ENCODE measurements around the gene IGF1R.
A peak's percentile ranks its signal among the peaks of the same experiment; 100 is the strongest.

Gene IGF1R

GRCh38 chr15:98754657-98755022, 106.3 kb downstream of the IGF1R start:
- H3K9me3 ChIP-seq (ENCODE audit: control insufficient read depth in 5 of 5, low read length in 5 of 5) = no peaks in the 10 kb centered on the region
- H3K36me3 ChIP-seq (ENCODE audit: control insufficient read depth in 5 of 5, insufficient read depth in 5 of 5, low read length in 5 of 5) = no peaks in the 10 kb centered on the region
- H3K9ac ChIP-seq (ENCODE audit: low read length in 5 of 5) = peak overlapping the region in 1 of 5 donors; percentile 62
- H3K27ac ChIP-seq (ENCODE audit: low read depth, low read length) = no peak overlapping the region
- H3K27me3 ChIP-seq (ENCODE audit: control insufficient read depth in 5 of 5, insufficient read depth in 4 of 5, low read length in 5 of 5) = no peaks in the 10 kb centered on the region
- H3K4me3 ChIP-seq (ENCODE audit: low read depth in 1 of 5, low read length in 5 of 5) = peak overlapping the region in 3 of 5 donors; percentile 1 to 46 (median 45)
- peaks cover 0 to 10% (median 0%) of the 10 kb centered on the region in 5 donors for H3K4me1 ChIP-seq (ENCODE audit: control insufficient read depth in 5 of 5, insufficient read depth in 5 of 5, low read length in 5 of 5)

GRCh38 chr15:98755138-98755537, 106.8 kb downstream of the IGF1R start:
- no peak overlapping the region for H3K27ac ChIP-seq (ENCODE audit: low read depth, low read length)
- no peak overlapping the region for H3K9ac ChIP-seq (ENCODE audit: low read length in 5 of 5)
- no peak overlapping the region for H3K4me3 ChIP-seq (ENCODE audit: low read depth in 1 of 5, low read length in 5 of 5)
- no peaks in the 10 kb centered on the region for H3K36me3 ChIP-seq (ENCODE audit: control insufficient read depth in 5 of 5, insufficient read depth in 5 of 5, low read length in 5 of 5)
- no peaks in the 10 kb centered on the region for H3K27me3 ChIP-seq (ENCODE audit: control insufficient read depth in 5 of 5, insufficient read depth in 4 of 5, low read length in 5 of 5)
- peaks cover 0 to 10% (median 0%) of the 10 kb centered on the region in 5 donors for H3K4me1 ChIP-seq (ENCODE audit: control insufficient read depth in 5 of 5, insufficient read depth in 5 of 5, low read length in 5 of 5)
- no peaks in the 10 kb centered on the region for H3K9me3 ChIP-seq (ENCODE audit: control insufficient read depth in 5 of 5, low read length in 5 of 5)

DNA sequence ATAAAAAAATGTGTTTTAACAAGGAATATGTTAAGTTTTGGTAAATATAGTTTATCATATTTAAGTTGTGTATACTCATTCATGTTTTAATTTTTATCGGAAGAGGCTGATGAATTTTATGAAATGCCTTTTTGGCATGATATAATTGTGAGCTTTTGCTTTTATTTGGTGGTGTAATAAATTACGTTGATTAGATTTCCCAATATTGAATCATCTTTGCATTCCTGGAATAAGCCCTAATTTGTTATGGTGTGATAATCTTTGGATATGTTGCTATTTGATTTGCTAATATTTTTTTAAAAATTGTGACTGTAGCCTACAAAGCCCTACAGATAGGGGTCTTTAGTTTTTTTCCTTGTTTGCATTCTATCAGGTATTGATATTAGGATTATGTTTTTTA, 107.4 kb downstream of the IGF1R start:
- no peaks in the 10 kb centered on the region for H3K36me3 ChIP-seq (ENCODE audit: control insufficient read depth in 5 of 5, insufficient read depth in 5 of 5, low read length in 5 of 5)
- no peak overlapping the region for H3K27ac ChIP-seq (ENCODE audit: low read depth, low read length)
- no peaks in the 10 kb centered on the region for H3K9me3 ChIP-seq (ENCODE audit: control insufficient read depth in 5 of 5, low read length in 5 of 5)
- no peak overlapping the region for H3K4me3 ChIP-seq (ENCODE audit: low read depth in 1 of 5, low read length in 5 of 5)
- H3K27me3 ChIP-seq (ENCODE audit: control insufficient read depth in 5 of 5, insufficient read depth in 4 of 5, low read length in 5 of 5) = no peaks in the 10 kb centered on the region
- H3K4me1 ChIP-seq (ENCODE audit: control insufficient read depth in 5 of 5, insufficient read depth in 5 of 5, low read length in 5 of 5) = peaks cover 0 to 10% (median 0%) of the 10 kb centered on the region in 5 donors
- no peak overlapping the region for H3K9ac ChIP-seq (ENCODE audit: low read length in 5 of 5)

DNA sequence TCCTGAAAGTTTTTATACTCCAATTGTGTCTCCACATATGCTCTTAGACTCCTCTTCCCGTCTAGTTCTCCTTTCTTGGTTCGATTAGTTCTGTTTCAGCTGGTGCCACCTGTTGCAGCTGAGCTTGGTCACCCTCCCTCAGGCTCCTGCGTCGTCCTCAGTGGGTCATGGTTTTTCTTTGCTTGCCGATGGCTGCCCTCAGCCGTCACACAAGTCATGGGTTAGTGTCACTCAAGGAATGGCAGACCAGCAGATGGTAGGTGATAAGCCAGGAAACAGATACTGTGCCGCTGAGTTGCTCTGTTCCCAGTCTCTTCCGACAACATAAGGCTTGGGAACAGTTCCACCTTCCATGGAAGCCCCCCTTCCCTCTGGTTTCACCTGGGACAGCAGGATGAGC, 109.9 kb downstream of the IGF1R start:
- H3K36me3 ChIP-seq (ENCODE audit: control insufficient read depth in 5 of 5, insufficient read depth in 5 of 5, low read length in 5 of 5) = no peaks in the 10 kb centered on the region
- no peak overlapping the region for H3K27ac ChIP-seq (ENCODE audit: low read depth, low read length)
- H3K9me3 ChIP-seq (ENCODE audit: control insufficient read depth in 5 of 5, low read length in 5 of 5) = no peaks in the 10 kb centered on the region
- H3K4me3 ChIP-seq (ENCODE audit: low read depth in 1 of 5, low read length in 5 of 5) = no peak overlapping the region
- H3K27me3 ChIP-seq (ENCODE audit: control insufficient read depth in 5 of 5, insufficient read depth in 4 of 5, low read length in 5 of 5) = no peaks in the 10 kb centered on the region
- H3K4me1 ChIP-seq (ENCODE audit: control insufficient read depth in 5 of 5, insufficient read depth in 5 of 5, low read length in 5 of 5) = peaks cover 0 to 10% (median 0%) of the 10 kb centered on the region in 5 donors
- H3K9ac ChIP-seq (ENCODE audit: low read length in 5 of 5) = no peak overlapping the region

DNA sequence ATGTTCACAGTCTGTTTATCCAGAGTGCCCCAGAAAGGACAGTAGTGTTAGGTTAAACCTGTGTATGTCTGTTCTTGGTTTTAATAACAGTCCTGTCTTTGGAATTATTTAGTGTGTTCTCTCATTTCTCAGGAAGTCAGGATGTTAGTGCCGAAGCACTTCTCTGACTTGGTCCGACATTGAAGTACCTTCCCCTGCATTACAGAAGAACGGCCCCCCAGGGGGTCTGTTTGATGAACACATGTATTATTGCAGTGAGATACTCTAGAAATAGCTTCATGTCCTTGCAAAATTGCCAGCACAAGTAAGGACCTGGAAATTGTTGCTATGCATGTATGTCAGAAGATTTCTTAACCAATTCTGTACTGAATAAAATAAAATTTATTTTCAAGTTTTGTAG, 110.9 kb downstream of the IGF1R start:
- H3K27ac ChIP-seq (ENCODE audit: low read depth, low read length) = no peak overlapping the region
- no peak overlapping the region for H3K4me3 ChIP-seq (ENCODE audit: low read depth in 1 of 5, low read length in 5 of 5)
- H3K36me3 ChIP-seq (ENCODE audit: control insufficient read depth in 5 of 5, insufficient read depth in 5 of 5, low read length in 5 of 5) = no peaks in the 10 kb centered on the region
- no peaks in the 10 kb centered on the region for H3K9me3 ChIP-seq (ENCODE audit: control insufficient read depth in 5 of 5, low read length in 5 of 5)
- H3K4me1 ChIP-seq (ENCODE audit: control insufficient read depth in 5 of 5, insufficient read depth in 5 of 5, low read length in 5 of 5) = peaks cover 0 to 6% (median 0%) of the 10 kb centered on the region in 5 donors
- H3K9ac ChIP-seq (ENCODE audit: low read length in 5 of 5) = no peak overlapping the region
- no peaks in the 10 kb centered on the region for H3K27me3 ChIP-seq (ENCODE audit: control insufficient read depth in 5 of 5, insufficient read depth in 4 of 5, low read length in 5 of 5)

DNA sequence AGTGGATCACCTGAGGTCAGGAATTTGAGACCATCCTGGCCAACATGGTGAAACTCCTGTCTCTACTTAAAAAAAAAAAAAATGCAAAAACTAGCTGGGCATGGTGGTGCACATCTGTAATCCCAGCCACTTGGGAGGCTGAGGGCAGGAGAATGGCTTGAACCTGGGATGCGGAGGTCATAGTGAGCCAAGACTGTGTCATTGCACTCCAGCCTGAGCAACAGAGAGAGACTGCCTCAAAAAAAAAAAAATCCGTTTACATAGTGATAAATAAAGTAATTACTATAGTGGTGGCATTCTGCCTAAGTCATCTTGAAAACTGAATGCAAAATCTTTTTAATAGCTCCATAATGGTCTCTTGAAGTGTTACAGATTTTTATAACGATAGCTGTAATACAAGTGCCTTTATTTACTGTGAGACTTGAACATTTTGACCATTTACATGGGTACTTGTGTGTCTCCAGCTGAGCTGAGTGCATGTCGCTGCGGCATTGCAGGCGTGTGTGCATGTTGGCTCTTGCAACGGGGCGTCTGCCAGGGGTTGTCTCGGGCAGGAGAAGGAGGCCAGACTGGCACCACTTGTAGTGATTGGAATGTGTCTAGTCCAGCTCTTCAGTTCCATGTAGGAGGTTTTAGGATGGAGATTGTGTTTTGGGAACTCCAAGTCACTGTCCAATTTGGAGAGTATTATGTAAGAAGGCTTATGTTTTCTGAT, 111.9 kb downstream of the IGF1R start:
- H3K4me3 ChIP-seq (ENCODE audit: low read depth in 1 of 5, low read length in 5 of 5) = no peak overlapping the region
- no peaks in the 10 kb centered on the region for H3K27me3 ChIP-seq (ENCODE audit: control insufficient read depth in 5 of 5, insufficient read depth in 4 of 5, low read length in 5 of 5)
- no peaks in the 10 kb centered on the region for H3K4me1 ChIP-seq (ENCODE audit: control insufficient read depth in 5 of 5, insufficient read depth in 5 of 5, low read length in 5 of 5)
- H3K9me3 ChIP-seq (ENCODE audit: control insufficient read depth in 5 of 5, low read length in 5 of 5) = no peaks in the 10 kb centered on the region
- no peak overlapping the region for H3K9ac ChIP-seq (ENCODE audit: low read length in 5 of 5)
- no peaks in the 10 kb centered on the region for H3K36me3 ChIP-seq (ENCODE audit: control insufficient read depth in 5 of 5, insufficient read depth in 5 of 5, low read length in 5 of 5)
- no peak overlapping the region for H3K27ac ChIP-seq (ENCODE audit: low read depth, low read length)

GRCh38 chr15:98760975-98761374, 112.6 kb downstream of the IGF1R start:
- H3K27me3 ChIP-seq (ENCODE audit: control insufficient read depth in 5 of 5, insufficient read depth in 4 of 5, low read length in 5 of 5) = no peaks in the 10 kb centered on the region
- H3K9ac ChIP-seq (ENCODE audit: low read length in 5 of 5) = no peak overlapping the region
- H3K9me3 ChIP-seq (ENCODE audit: control insufficient read depth in 5 of 5, low read length in 5 of 5) = no peaks in the 10 kb centered on the region
- H3K4me1 ChIP-seq (ENCODE audit: control insufficient read depth in 5 of 5, insufficient read depth in 5 of 5, low read length in 5 of 5) = no peaks in the 10 kb centered on the region
- no peak overlapping the region for H3K4me3 ChIP-seq (ENCODE audit: low read depth in 1 of 5, low read length in 5 of 5)
- no peak overlapping the region for H3K27ac ChIP-seq (ENCODE audit: low read depth, low read length)
- no peaks in the 10 kb centered on the region for H3K36me3 ChIP-seq (ENCODE audit: control insufficient read depth in 5 of 5, insufficient read depth in 5 of 5, low read length in 5 of 5)

DNA sequence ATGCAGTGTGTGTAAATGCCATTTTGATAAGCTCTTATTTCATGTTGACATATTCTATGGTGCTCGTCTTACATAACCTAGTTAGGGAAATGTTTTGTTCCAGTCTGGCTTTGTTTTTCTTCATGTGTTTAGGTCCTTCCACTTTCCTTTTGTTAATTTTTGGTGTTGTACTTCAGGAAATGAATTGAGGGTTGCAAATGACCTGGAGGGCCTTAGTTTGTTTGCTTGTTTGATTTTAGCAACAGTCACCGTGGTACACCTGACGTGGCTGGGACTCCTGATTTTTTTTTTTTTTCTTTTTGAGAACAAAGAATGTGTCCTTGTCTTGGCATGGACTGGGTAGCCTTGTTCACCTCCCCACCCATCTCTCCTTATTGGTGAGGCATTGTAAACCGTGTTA, 114.8 kb downstream of the IGF1R start:
- Histone ChIP-seq H3K4me1 (ENCODE audit: control insufficient read depth in 5 of 5, insufficient read depth in 5 of 5, low read length in 5 of 5) (no peaks in the 10 kb centered on the region), H3K4me3 (ENCODE audit: low read depth in 1 of 5, low read length in 5 of 5) (no peak overlapping the region), H3K36me3 (ENCODE audit: control insufficient read depth in 5 of 5, insufficient read depth in 5 of 5, low read length in 5 of 5) (no peaks in the 10 kb centered on the region), H3K9me3 (ENCODE audit: control insufficient read depth in 5 of 5, low read length in 5 of 5) (no peaks in the 10 kb centered on the region), H3K9ac (ENCODE audit: low read length in 5 of 5) (no peak overlapping the region), H3K27me3 (ENCODE audit: control insufficient read depth in 5 of 5, insufficient read depth in 4 of 5, low read length in 5 of 5) (no peaks in the 10 kb centered on the region), H3K27ac (ENCODE audit: low read depth, low read length) (no peak overlapping the region)

DNA sequence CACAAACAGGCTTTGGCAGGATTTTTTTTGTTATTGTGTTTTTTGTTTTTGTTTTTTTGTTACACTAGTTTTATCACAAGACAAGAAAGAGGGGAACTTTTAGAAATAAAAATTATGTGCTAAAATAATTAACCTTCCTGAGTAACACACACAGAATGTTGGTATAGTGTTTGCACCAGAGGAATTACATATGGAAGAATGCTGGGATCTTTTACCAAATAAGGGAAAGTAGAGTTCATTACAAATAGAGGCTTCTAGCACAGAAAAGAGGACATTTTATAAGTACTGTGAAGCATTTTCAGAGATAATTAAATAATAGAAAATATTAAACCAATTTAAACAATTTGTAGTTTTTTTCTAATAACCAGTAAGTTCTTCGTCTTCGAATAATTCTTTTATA, 116.0 kb downstream of the IGF1R start:
- no peak overlapping the region for H3K4me3 ChIP-seq (ENCODE audit: low read depth in 1 of 5, low read length in 5 of 5)
- H3K27ac ChIP-seq (ENCODE audit: low read depth, low read length) = no peak overlapping the region
- H3K27me3 ChIP-seq (ENCODE audit: control insufficient read depth in 5 of 5, insufficient read depth in 4 of 5, low read length in 5 of 5) = no peaks in the 10 kb centered on the region
- no peaks in the 10 kb centered on the region for H3K9me3 ChIP-seq (ENCODE audit: control insufficient read depth in 5 of 5, low read length in 5 of 5)
- H3K36me3 ChIP-seq (ENCODE audit: control insufficient read depth in 5 of 5, insufficient read depth in 5 of 5, low read length in 5 of 5) = no peaks in the 10 kb centered on the region
- H3K9ac ChIP-seq (ENCODE audit: low read length in 5 of 5) = no peak overlapping the region
- no peaks in the 10 kb centered on the region for H3K4me1 ChIP-seq (ENCODE audit: control insufficient read depth in 5 of 5, insufficient read depth in 5 of 5, low read length in 5 of 5)

DNA sequence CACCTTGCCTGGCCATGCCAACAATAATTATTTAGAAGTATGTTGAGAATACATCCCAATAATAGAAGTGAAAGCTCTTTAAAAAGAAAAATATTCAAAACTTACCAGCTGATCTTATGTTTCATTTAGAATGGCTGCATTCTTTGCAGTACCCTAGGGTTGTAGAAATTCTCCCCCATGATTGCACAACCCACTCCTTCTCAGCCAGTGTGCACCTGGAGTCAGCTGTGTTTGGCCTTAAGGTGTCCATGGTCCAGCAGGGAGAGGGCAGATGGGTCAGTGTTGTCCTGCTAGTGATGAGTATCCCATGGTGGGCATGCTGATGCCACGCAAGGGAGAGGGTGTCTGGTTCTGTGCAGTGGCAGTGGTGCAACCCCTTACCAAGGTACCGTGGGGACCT, 117.3 kb downstream of the IGF1R start:
- Histone ChIP-seq H3K4me3 (ENCODE audit: low read depth in 1 of 5, low read length in 5 of 5) (no peak overlapping the region), H3K27ac (ENCODE audit: low read depth, low read length) (no peak overlapping the region), H3K9ac (ENCODE audit: low read length in 5 of 5) (no peak overlapping the region), H3K36me3 (ENCODE audit: control insufficient read depth in 5 of 5, insufficient read depth in 5 of 5, low read length in 5 of 5) (no peaks in the 10 kb centered on the region), H3K4me1 (ENCODE audit: control insufficient read depth in 5 of 5, insufficient read depth in 5 of 5, low read length in 5 of 5) (no peaks in the 10 kb centered on the region), H3K9me3 (ENCODE audit: control insufficient read depth in 5 of 5, low read length in 5 of 5) (no peaks in the 10 kb centered on the region), H3K27me3 (ENCODE audit: control insufficient read depth in 5 of 5, insufficient read depth in 4 of 5, low read length in 5 of 5) (no peaks in the 10 kb centered on the region)
